Activated B cell treated with CpG ODN at 0.5 μM for 24 hours (primary cell): Measurements from ENCODE around the gene CT47C1. TPM values are rescaled to one million over a fixed set of nuclear protein-coding genes. Genes with fewer than 3 reads are reported as not detected.
A peak's percentile ranks its signal among the peaks of the same experiment; 100 is the strongest.
"Not testable (repeated sequence)": the region's sequence is repeated elsewhere in the genome, so short reads cannot be mapped to it uniquely, and the experiment has no call there.

Experiments used
- ATAC-seq: fragments of 200-7000 bp; cut with Tn5 transposase; one replicate; pipeline ENCODE4 v1.10.0; 2021; ENCODE audit warnings: low read depth, mild to moderate bottlenecking, moderate library complexity
- CTCF ChIA-PET: fragments of 350-600 bp; sonication (Branson Sonifier 250); formaldehyde crosslinking; loops from one replicate; lab custom pipeline; 2021; ENCODE audit warnings: antibody characterized with exemption; lab: Charles Lee
- POLR2A ChIA-PET: fragments of 350-600 bp; sonication (Branson Sonifier 250); formaldehyde crosslinking; loops from one replicate; lab custom pipeline; 2021; ENCODE audit warnings: antibody characterized with exemption; lab: Charles Lee
- DNase-seq: peaks from one replicate; pipeline ENCODE4 v3.0.0; 2022
- H3K27ac Mint-ChIP-seq: one replicate; pipeline ENCODE4 v1.8.0; 2020; ENCODE audit warnings: mixed read lengths
- H3K27me3 Mint-ChIP-seq: one replicate; pipeline ENCODE4 v1.8.0; 2021; ENCODE audit warnings: mixed read lengths
- H3K36me3 Mint-ChIP-seq: one replicate; pipeline ENCODE4 v1.8.0; 2021; ENCODE audit warnings: low read depth, mixed read lengths
- H3K4me1 Mint-ChIP-seq: one replicate; pipeline ENCODE4 v1.8.0; 2021; ENCODE audit warnings: mixed read lengths
- H3K4me3 Mint-ChIP-seq: one replicate; pipeline ENCODE4 v1.8.0; 2020; ENCODE audit warnings: mild to moderate bottlenecking, mixed read lengths
- H3K9me3 Mint-ChIP-seq: one replicate; pipeline ENCODE4 v1.8.0; 2020; ENCODE audit warnings: mixed read lengths
- CTCF ChIP-seq: fragments of 200-600 bp; IDR thresholded peaks from one replicate; pipeline ENCODE4 v1.8.0; 2022; ENCODE audit warnings: antibody characterized with exemption, mild to moderate bottlenecking
- intact Hi-C: fragments of 100-400 bp; cut with micrococcal nuclease; formaldehyde crosslinking; loops from one replicate; pipeline ENCODE4 v1.15.1; 2024
- total RNA-seq: library from RNA; stranded (reverse); gene quantifications from 2 replicates; pipeline ENCODE4 v1.2.3, GENCODE V29; 2022

The CT47C1 gene
- total RNA-seq, result not detected in 2 replicates

- Mint-ChIP-seq H3K9me3 (no peaks in the 10 kb centered on the region), H3K27me3 (peaks cover 2% of the 10 kb centered on the region), H3K36me3 (no peaks in the 10 kb centered on the region), H3K4me3 (no peak within 1 kb of the TSS), H3K4me1 (no peaks in the 10 kb centered on the region), H3K27ac (peak within 1 kb of the TSS; percentile 76)
- ATAC-seq, result no peak
- ChIA-PET POLR2A (no interaction called here), CTCF (no interaction called here)
- intact Hi-C loops, result no loop called here
- no peak for TF ChIP-seq CTCF
- no peak for DNase-seq
These were observed at the start of gene CT47C1 for GRCh38 chrX:119072744-119073143. CT47C1 (plus strand) TSS chrX:119072993; CDS start chrX:119073226, 233 bp downstream.

- H3K27me3 Mint-ChIP-seq, result no peaks in the 10 kb centered on the region
- intact Hi-C loops, result no loop called here
- ChIA-PET POLR2A (no interaction called here), CTCF (interaction anchor here (0.6 kb wide), 1 partner anchor 567 kb away, joined by 3 read pairs; no protein-coding TSS in a partner anchor)
- TF ChIP-seq CTCF, result no peak
- no peaks in the 10 kb centered on the region for H3K4me1 Mint-ChIP-seq
- no peak overlapping the region for H3K27ac Mint-ChIP-seq
- no peak for DNase-seq
- H3K4me3 Mint-ChIP-seq, result no peak overlapping the region
- no peak for ATAC-seq
- H3K36me3 Mint-ChIP-seq, result no peaks in the 10 kb centered on the region
- H3K9me3 Mint-ChIP-seq, result no peaks in the 10 kb centered on the region
These were observed 46.9 kb upstream of the CT47C1 start for GRCh38 chrX:119025900-119026299.

GRCh38 chrX:119026344-119026743, 46.4 kb upstream of the CT47C1 start:
- CTCF ChIA-PET, result interaction anchor here (0.6 kb wide), 1 partner anchor 567 kb away, joined by 3 read pairs; no protein-coding TSS in a partner anchor
- H3K4me1 Mint-ChIP-seq, DNase-seq, H3K36me3 Mint-ChIP-seq, POLR2A ChIA-PET, ATAC-seq, intact Hi-C loops, H3K4me3 Mint-ChIP-seq, H3K27me3 Mint-ChIP-seq, H3K9me3 Mint-ChIP-seq, H3K27ac Mint-ChIP-seq: not testable (repeated sequence)

- intact Hi-C loops, ATAC-seq, H3K4me1 Mint-ChIP-seq, H3K4me3 Mint-ChIP-seq, H3K27ac Mint-ChIP-seq, POLR2A ChIA-PET, H3K9me3 Mint-ChIP-seq, H3K27me3 Mint-ChIP-seq, CTCF ChIA-PET, DNase-seq, H3K36me3 Mint-ChIP-seq: not testable (repeated sequence)
These were observed 44.6 kb upstream of the CT47C1 start for GRCh38 chrX:119027960-119028732.

GRCh38 chrX:119028733-119029330, 44.0 kb upstream of the CT47C1 start:
- peaks cover under 1% of the 10 kb centered on the region for H3K9me3 Mint-ChIP-seq
- ATAC-seq, result no peak
- CTCF ChIA-PET, result no interaction called here

GRCh38 chrX:119029656-119030055, 43.1 kb upstream of the CT47C1 start:
- H3K36me3 Mint-ChIP-seq, H3K27ac Mint-ChIP-seq, CTCF ChIA-PET, H3K27me3 Mint-ChIP-seq, POLR2A ChIA-PET, H3K4me3 Mint-ChIP-seq, ATAC-seq, H3K9me3 Mint-ChIP-seq, DNase-seq, intact Hi-C loops, H3K4me1 Mint-ChIP-seq: not testable (repeated sequence)

More at GRCh38 chrX:119028733-119029330, 44.0 kb upstream of the CT47C1 start:
- H3K27me3 Mint-ChIP-seq, result no peaks in the 10 kb centered on the region
- POLR2A ChIA-PET, result no interaction called here
- intact Hi-C loops, result no loop called here
- no peak overlapping the region for H3K4me3 Mint-ChIP-seq
- H3K36me3 Mint-ChIP-seq, result no peaks in the 10 kb centered on the region
- no peak overlapping the region for H3K27ac Mint-ChIP-seq
- no peak for TF ChIP-seq CTCF
- no peak for DNase-seq
- no peaks in the 10 kb centered on the region for H3K4me1 Mint-ChIP-seq
